ENCODE data around the gene LMX1B.
A peak's percentile ranks its signal among the peaks of the same experiment; 100 is the strongest.

Gene LMX1B

GRCh38 chr9:126719618-126720031, 105.9 kb downstream of the LMX1B start:
- Histone ChIP-seq H3K9me3 (ENCODE audit: control insufficient read depth, insufficient read depth, low read length) (no peaks in the 10 kb centered on the region), H3K36me3 (ENCODE audit: control insufficient read depth, low read length) (no peaks in the 10 kb centered on the region), H3K4me1 (ENCODE audit: control insufficient read depth, low read length) (peaks cover 49% of the 10 kb centered on the region), H4K20me1 (ENCODE audit: control insufficient read depth, insufficient read depth, low read depth, low read length) (no peaks in the 10 kb centered on the region), H3F3A (ENCODE audit: control insufficient read depth, insufficient read depth) (peaks cover 10% of the 10 kb centered on the region), H3K9me2 (replicated peaks; ENCODE audit: control insufficient read depth, low read length) (no peaks in the 10 kb centered on the region), H3K79me2 (ENCODE audit: control insufficient read depth, low read length) (no peaks in the 10 kb centered on the region), H3K27me3 (ENCODE audit: control insufficient read depth, low read length) (no peaks in the 10 kb centered on the region), H3K27ac (ENCODE audit: low read depth, low read length) (0 out of 2 replicates have a peak overlapping the region, but pooled peaks have one; percentile 6), H3K4me3 (ENCODE audit: low read length) (peak overlapping the region; percentile 55), H3K4me2 (ENCODE audit: low read length) (peak overlapping the region; percentile 68)
- TF ChIP-seq CTCF (IDR thresholded peaks at IDR 0.05; ENCODE audit: low read depth, low read length, poor library complexity, severe bottlenecking), result no peak
- no peak for TF ChIP-seq EZH2phosphoT487 (IDR thresholded peaks at IDR 0.05; ENCODE audit: borderline replicate concordance, low read length)

- Histone ChIP-seq H3K27ac (ENCODE audit: low read depth, low read length) (0 out of 2 replicates have a peak overlapping the region, but pooled peaks have one; percentile 6), H3K79me2 (ENCODE audit: control insufficient read depth, low read length) (no peaks in the 10 kb centered on the region), H3F3A (ENCODE audit: control insufficient read depth, insufficient read depth) (peaks cover 11% of the 10 kb centered on the region), H3K4me2 (ENCODE audit: low read length) (peak overlapping the region; percentile 68), H3K9me2 (replicated peaks; ENCODE audit: control insufficient read depth, low read length) (no peaks in the 10 kb centered on the region), H3K27me3 (ENCODE audit: control insufficient read depth, low read length) (no peaks in the 10 kb centered on the region), H4K20me1 (ENCODE audit: control insufficient read depth, insufficient read depth, low read depth, low read length) (no peaks in the 10 kb centered on the region), H3K4me1 (ENCODE audit: control insufficient read depth, low read length) (peaks cover 49% of the 10 kb centered on the region), H3K4me3 (ENCODE audit: low read length) (peak overlapping the region; percentile 55), H3K36me3 (ENCODE audit: control insufficient read depth, low read length) (no peaks in the 10 kb centered on the region), H3K9me3 (ENCODE audit: control insufficient read depth, insufficient read depth, low read length) (no peaks in the 10 kb centered on the region)
- TF ChIP-seq EZH2phosphoT487 (IDR thresholded peaks at IDR 0.05; ENCODE audit: borderline replicate concordance, low read length) (no peak), CTCF (IDR thresholded peaks at IDR 0.05; ENCODE audit: low read depth, low read length, poor library complexity, severe bottlenecking) (no peak)
Measured at GRCh38 chr9:126720036-126720435, 106.3 kb downstream of the LMX1B start.

- Histone ChIP-seq H3F3A (ENCODE audit: control insufficient read depth, insufficient read depth) (peaks cover 14% of the 10 kb centered on the region), H4K20me1 (ENCODE audit: control insufficient read depth, insufficient read depth, low read depth, low read length) (no peaks in the 10 kb centered on the region), H3K4me2 (ENCODE audit: low read length) (peak overlapping the region; percentile 84; the same call in 1 of the 2 replicates), H3K9me3 (ENCODE audit: control insufficient read depth, insufficient read depth, low read length) (no peaks in the 10 kb centered on the region), H3K4me3 (ENCODE audit: low read length) (peak overlapping the region; percentile 74; the same call in 1 of the 2 replicates), H3K9me2 (replicated peaks; ENCODE audit: control insufficient read depth, low read length) (no peaks in the 10 kb centered on the region), H3K4me1 (ENCODE audit: control insufficient read depth, low read length) (peaks cover 49% of the 10 kb centered on the region), H3K27me3 (ENCODE audit: control insufficient read depth, low read length) (no peaks in the 10 kb centered on the region), H3K36me3 (ENCODE audit: control insufficient read depth, low read length) (no peaks in the 10 kb centered on the region), H3K27ac (ENCODE audit: low read depth, low read length) (no peak overlapping the region), H3K79me2 (ENCODE audit: control insufficient read depth, low read length) (no peaks in the 10 kb centered on the region)
- TF ChIP-seq CTCF (IDR thresholded peaks at IDR 0.05; ENCODE audit: low read depth, low read length, poor library complexity, severe bottlenecking) (no peak), EZH2phosphoT487 (IDR thresholded peaks at IDR 0.05; ENCODE audit: borderline replicate concordance, low read length) (no peak)
Measured at GRCh38 chr9:126720661-126721563, 107.2 kb downstream of the LMX1B start.
